T-helper 2 cell treated with Interferon-gamma antibody and Interleukin-4, amounts not matched to agents 5 μg/mL and 100 μg/mL, for 36 hours (primary cell): ENCODE data around the gene ASB6.
"Not testable (repeated sequence)": the region's sequence is repeated elsewhere in the genome, so short reads cannot be mapped to it uniquely, and the experiment has no call there.

ENCODE experiments used
- DNase-seq: peaks from one replicate; pipeline ENCODE4 v3.0.0; 2021; ENCODE audit warnings: low spot score
- H3K27ac Mint-ChIP-seq: one replicate; pipeline ENCODE4 v1.8.0; 2021; ENCODE audit warnings: mild to moderate bottlenecking, mixed read lengths
- H3K27me3 Mint-ChIP-seq: one replicate; pipeline ENCODE4 v1.8.0; 2021; ENCODE audit warnings: low read depth, mixed read lengths
- H3K36me3 Mint-ChIP-seq: one replicate; pipeline ENCODE4 v1.8.0; 2021; ENCODE audit warnings: low read depth, mixed read lengths
- H3K4me1 Mint-ChIP-seq: one replicate; pipeline ENCODE4 v1.8.0; 2021; ENCODE audit warnings: low read depth, mixed read lengths
- H3K4me3 Mint-ChIP-seq: one replicate; pipeline ENCODE4 v1.8.0; 2022; ENCODE audit warnings: mild to moderate bottlenecking, moderate library complexity, mixed read lengths
- H3K9me3 Mint-ChIP-seq: one replicate; pipeline ENCODE4 v1.8.0; 2021; ENCODE audit warnings: mixed read lengths

Gene ASB6

DNA sequence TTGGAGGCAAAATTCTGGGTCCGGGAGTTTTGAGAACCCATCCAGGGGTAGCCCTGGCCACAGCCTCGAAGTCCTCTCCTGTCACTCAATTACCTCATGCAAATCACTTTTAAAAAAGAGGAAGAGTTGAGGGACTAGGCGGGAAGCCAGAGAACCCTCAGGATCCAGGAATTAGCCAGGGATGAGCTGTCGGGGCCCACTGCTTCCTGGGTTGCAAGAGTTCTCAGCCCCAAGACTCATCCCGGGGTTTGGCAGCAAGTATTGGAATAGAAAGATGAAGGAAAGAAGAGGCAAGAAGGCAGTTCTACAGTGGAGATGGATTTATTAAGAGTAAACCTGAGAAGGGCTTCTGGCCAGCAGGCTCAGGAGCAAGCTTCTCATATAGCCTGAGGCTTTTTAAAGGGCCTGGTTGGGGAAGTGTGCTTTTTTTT is 46.6 kb downstream of the ASB6 start:
- no peaks in the 10 kb centered on the region for H3K36me3 Mint-ChIP-seq
- peak overlapping the region; percentile 5 for H3K27ac Mint-ChIP-seq
- H3K9me3 Mint-ChIP-seq, result no peaks in the 10 kb centered on the region
- H3K27me3 Mint-ChIP-seq, result peaks cover 13% of the 10 kb centered on the region
- no peak for DNase-seq
- peak overlapping the region; percentile 3 for H3K4me3 Mint-ChIP-seq
- H3K4me1 Mint-ChIP-seq, result peaks cover 18% of the 10 kb centered on the region

DNA sequence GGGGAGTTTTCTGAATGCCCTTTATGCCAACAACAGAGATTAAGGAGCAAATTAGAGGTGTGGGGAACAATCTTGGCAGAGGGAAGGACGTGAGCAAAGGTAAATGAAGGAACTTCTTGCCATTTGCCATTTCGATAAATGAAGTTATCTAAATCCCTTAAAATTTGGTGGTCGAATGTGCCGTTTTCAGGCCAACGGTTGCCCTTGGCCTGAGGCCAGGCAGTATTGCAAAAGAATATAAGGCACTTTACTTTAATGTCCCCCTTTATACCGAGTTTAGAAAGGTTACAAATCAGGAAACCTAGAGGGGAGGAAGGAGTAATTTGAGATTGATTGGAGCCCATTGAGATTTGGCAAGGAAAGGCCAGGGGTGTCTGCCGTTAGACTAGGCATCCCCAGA is 47.3 kb downstream of the ASB6 start:
- Mint-ChIP-seq H3K27me3 (peaks cover 17% of the 10 kb centered on the region), H3K36me3 (no peaks in the 10 kb centered on the region), H3K27ac (no peak overlapping the region), H3K4me3 (no peak overlapping the region), H3K9me3 (no peaks in the 10 kb centered on the region), H3K4me1 (peaks cover 18% of the 10 kb centered on the region)
- no peak for DNase-seq

DNA sequence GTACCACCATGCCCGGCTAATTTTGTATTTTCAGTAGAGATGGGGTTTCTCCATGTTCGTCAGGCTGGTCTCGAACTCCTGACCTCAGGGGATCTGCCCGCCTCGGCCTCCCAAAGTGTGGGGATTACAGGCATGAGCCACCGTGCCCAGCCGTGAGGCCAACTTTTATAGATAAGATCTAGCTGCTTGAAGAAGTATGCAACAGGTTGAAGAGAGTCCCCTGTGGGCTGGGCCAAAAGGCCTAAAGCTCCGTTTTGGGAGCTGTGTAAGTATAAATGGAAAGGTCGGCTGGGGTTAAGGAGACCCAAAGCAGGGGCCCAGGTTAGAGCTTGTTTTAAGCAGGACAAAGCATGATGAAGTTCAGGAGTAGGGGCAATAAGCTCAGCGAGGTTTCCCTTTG is 49.2 kb downstream of the ASB6 start:
- DNase-seq, H3K9me3 Mint-ChIP-seq, H3K36me3 Mint-ChIP-seq, H3K27ac Mint-ChIP-seq, H3K4me3 Mint-ChIP-seq: not testable (repeated sequence)
- peaks cover 11% of the 10 kb centered on the region for H3K4me1 Mint-ChIP-seq
- H3K27me3 Mint-ChIP-seq, result peaks cover 14% of the 10 kb centered on the region

DNA sequence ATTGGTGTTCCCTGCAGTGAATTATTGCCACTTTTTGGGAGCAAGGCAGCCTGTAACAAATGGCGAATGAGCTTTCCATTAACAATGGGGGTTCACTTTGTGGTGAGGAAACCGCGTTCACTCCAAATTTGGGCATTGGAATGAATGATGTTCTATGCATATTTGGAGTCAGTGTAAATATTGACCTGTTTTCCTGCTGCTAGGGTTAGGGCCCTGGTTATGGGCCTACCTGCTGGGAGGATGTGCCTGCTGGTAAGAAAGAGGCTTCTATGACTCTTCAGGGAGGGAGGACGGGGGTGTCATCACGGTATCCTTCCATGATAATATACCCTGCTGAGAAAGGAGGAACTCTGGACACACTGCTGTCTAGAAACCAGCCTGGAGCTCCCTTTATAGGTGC is 50.0 kb downstream of the ASB6 start:
- Mint-ChIP-seq H3K36me3 (no peaks in the 10 kb centered on the region), H3K27ac (no peak overlapping the region), H3K4me3 (no peak overlapping the region), H3K27me3 (peaks cover 14% of the 10 kb centered on the region), H3K9me3 (no peaks in the 10 kb centered on the region), H3K4me1 (peaks cover 17% of the 10 kb centered on the region)
- no peak for DNase-seq

DNA sequence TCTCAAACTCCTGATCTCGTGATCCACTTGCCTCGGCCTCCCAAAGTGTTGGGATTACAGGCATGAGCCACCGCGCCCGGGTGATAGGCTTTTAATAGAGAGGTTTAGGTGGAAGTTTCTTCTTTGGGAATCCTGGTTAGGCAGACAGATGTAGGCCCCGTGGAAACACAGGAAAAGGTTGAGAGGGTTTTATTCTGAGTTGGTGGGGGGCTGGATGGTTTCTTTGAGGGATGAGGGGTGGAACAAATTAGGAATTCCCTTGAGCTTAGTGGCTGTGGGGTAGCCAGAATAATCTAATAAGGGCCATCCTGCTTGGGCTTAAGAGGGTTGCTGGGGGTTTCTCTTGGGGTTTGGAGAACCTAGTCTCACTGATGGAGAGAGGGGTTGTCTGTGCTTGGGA is 51.5 kb downstream of the ASB6 start:
- Mint-ChIP-seq H3K9me3 (no peaks in the 10 kb centered on the region), H3K27me3 (peaks cover 14% of the 10 kb centered on the region), H3K27ac (no peak overlapping the region), H3K36me3 (peaks cover 2% of the 10 kb centered on the region), H3K4me3 (no peak overlapping the region), H3K4me1 (peaks cover 18% of the 10 kb centered on the region)
- DNase-seq, result no peak

DNA sequence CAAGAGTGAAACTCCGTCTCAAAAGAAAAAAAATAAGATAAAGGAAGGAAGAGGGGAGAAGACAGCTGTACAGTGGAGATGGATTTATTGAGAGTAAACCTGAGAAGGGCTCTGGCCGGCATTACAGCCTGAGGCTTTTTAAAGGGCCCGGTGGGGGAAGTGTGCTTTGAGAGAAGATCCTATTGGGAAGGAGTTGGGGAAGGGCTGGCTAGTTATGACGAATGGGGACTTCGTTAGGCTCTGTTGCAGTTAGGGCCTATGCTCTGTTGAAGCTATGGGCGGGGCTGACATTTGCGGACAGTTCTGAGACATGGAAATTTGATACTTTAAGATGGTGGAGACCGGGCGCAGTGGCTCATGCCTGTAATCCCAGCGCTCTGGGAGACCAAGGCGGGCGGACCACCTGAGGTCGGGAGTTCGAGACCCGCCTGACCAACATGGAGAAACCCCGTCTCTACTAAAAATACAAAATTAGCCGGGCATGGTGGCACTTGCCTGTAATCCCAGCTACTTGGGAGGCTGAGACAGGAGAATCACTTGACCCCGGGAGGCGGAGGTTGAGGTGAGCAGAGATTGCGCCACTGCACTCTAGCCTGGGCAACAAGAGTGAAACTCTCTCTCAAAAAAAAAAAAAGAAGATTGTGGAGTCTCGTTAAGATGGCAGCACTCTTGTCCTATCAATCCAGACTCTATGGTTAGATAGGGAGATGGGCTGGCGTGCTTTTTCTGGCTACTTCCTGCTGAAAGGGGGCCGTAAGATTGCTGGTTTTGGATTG is 54.3 kb downstream of the ASB6 start:
- Mint-ChIP-seq H3K4me1 (peaks cover 39% of the 10 kb centered on the region), H3K27me3 (peaks cover 8% of the 10 kb centered on the region), H3K4me3 (no peak overlapping the region), H3K9me3 (peaks cover 7% of the 10 kb centered on the region), H3K36me3 (peaks cover 7% of the 10 kb centered on the region), H3K27ac (no peak overlapping the region)
- DNase-seq, result no peak

DNA sequence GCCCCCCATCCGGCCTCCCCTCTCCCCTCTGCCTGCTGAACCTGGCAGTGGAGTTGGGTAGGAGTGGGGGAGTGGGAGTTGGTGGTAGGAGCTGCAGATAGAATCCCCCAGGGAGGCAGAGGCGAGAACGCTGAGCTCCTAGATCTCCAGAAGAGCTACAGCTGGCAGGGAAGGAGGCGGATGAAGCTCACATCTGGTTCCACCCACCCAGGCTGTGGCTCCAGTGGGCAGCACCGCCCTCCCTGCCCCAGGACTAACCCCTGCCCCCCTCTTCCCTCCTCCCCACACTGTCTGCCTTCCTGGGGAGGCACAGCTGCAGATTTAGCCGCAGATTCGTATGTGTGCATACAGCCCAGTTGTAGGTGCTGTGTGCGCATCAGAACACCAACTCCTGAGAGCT is 55.3 kb downstream of the ASB6 start:
- H3K27ac Mint-ChIP-seq, result peak overlapping the region; percentile 89
- H3K27me3 Mint-ChIP-seq, result peaks cover 8% of the 10 kb centered on the region
- peak overlapping the region; percentile 25 for H3K4me3 Mint-ChIP-seq
- DNase-seq, result no peak
- H3K4me1 Mint-ChIP-seq, result peaks cover 49% of the 10 kb centered on the region
- H3K36me3 Mint-ChIP-seq, result peaks cover 12% of the 10 kb centered on the region
- H3K9me3 Mint-ChIP-seq, result peaks cover 7% of the 10 kb centered on the region

DNA sequence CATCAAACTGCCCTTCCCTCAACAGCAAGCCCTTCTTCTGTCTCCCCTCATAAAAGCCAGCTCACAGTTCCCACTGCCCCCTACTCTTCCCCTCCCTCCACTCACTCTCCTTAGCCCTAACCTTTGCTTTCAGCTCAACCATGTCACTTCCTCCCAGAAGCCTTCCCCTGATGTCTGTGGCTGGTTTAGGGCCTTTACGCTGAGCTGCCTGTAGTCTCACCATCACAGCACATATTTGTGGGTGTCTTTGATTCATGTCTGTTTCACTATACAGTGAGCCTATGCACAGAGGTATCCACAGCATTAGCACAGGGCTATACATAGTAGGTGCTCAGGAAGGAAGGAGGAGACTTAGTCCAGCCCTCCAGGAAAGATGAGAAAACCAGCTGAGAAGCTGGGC is 55.7 kb downstream of the ASB6 start:
- H3K9me3 Mint-ChIP-seq, result peaks cover 7% of the 10 kb centered on the region
- peaks cover 8% of the 10 kb centered on the region for H3K27me3 Mint-ChIP-seq
- peaks cover 12% of the 10 kb centered on the region for H3K36me3 Mint-ChIP-seq
- H3K4me3 Mint-ChIP-seq, result peak overlapping the region; percentile 13
- H3K4me1 Mint-ChIP-seq, result peaks cover 50% of the 10 kb centered on the region
- DNase-seq, result no peak
- H3K27ac Mint-ChIP-seq, result peak overlapping the region; percentile 89

DNA sequence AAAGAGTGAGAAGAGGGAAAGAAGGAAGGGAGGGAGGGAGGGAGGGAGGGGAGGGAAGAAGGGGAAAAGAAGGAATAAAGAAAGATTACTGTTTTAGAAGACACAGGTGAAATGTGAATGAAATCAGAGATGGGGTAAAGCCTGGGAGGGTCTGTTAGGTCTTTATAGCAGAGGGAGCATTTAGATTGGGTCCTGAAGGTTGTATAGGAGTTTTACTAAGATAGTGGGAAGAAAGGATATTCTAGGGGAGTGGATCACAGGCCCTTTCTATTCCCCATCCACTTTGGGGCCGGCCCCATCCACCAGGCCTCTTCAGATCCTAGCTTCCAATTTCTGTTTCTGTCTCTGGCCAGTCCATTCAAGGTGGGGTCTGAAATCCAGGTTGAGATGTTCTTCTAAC is 56.6 kb downstream of the ASB6 start:
- Mint-ChIP-seq H3K36me3 (peaks cover 12% of the 10 kb centered on the region), H3K27ac (no peak overlapping the region), H3K4me3 (no peak overlapping the region), H3K4me1 (peaks cover 59% of the 10 kb centered on the region), H3K27me3 (peaks cover 5% of the 10 kb centered on the region), H3K9me3 (peaks cover 7% of the 10 kb centered on the region)
- no peak for DNase-seq
